Measurements from ENCODE around the gene TAF4.

TAF4 gene

DNA sequence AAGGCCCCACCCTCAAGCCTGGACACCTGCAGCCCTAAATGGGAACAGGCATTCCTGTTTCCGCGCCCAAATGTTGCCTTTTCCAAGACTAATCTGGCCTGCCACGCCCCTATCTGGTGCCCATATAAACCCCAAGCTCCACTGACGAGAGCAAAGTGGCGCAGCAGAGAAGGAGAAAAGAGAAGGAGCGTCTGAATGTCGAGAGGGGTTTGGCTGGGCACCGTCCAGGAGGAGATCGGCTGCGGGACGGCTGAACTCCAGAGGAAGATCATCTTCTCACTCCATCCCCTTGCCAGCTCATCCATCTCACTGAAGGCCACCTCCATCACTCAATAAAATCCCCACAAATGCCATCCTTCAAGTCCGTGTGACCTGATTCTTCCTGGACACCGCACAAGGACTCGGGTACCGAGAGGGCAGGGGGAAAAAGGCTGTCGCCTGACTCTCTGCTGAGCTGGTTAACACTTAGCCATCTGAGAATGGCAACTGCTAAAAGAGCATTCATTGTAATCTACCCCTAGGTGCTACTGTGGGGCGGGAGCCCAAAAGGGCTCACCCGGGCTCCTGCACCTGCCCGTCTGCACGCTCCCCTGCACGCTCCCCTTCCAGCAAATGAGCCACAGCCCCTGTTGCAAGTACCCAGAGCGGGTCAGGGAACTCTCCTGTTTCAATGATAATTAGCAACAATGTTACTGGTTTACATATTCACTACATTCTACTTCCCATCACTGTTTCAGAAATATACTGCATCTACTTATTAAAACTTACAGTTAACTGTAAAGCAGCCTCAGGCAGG lies 23.5 kb downstream of the TAF4 start:
- no peak for DNase-seq

DNA sequence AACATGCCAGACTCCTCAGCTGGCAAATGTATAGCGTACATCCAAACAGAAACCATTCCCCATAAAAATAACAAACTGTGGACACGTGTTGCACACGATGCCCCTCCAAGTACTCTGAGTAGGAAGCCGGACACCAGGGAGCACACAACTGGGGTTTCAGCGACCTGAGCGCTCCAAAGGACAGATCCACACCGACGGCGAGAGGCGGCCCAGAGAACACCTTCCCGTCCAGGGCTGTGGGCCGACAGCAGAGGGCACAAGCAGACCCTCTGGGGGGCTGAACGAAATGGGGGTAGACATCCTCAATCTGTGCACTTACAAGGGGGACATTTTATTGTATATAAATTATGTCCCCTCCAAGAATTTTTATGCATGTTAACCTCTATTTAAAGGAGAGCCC lies 24.7 kb downstream of the TAF4 start:
- no peak for DNase-seq

DNA sequence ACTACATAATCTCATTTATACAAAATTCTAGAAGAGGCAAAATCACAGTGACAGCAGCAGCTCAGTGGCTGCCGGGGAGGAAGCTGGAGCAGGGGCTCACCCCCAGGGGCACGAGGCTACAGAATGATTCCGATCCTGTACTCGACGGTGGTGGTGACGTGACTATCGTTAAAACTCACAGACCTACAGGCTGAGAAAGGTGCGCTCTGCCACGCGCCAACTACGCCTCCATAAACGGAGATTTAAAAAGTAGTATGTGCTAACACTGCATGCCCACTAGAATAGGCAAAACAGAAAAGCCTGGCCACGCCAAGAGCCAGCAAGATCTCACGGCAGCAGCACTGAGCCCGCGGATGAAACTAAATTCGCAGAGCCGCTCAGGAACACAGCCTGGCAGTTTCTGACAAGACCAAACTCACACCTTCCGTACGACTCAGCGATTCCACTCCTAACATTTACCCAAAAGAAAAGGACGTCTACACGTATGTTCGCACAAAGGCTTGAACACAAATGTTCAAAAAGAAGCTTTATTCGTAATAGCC lies 25.2 kb downstream of the TAF4 start:
- DNase-seq, result no peak

DNA sequence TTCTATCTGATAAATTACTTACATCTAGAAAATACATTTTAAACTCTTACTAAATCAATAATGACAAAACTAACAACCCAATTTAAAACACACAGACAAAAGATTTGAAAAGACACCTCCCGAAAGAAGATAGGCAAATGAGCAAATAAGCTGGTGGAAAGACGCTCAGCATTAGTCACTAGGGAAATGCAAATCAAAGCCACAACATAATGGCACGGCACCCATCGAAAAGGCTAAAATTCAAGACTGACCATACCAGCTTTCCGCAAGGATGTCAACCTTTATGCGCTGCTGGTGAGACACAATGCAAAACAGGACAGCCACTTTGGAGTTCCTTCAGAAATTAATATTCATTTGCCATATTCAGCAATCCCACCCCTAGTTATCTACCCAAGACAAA lies 25.9 kb downstream of the TAF4 start:
- no peak for DNase-seq

DNA sequence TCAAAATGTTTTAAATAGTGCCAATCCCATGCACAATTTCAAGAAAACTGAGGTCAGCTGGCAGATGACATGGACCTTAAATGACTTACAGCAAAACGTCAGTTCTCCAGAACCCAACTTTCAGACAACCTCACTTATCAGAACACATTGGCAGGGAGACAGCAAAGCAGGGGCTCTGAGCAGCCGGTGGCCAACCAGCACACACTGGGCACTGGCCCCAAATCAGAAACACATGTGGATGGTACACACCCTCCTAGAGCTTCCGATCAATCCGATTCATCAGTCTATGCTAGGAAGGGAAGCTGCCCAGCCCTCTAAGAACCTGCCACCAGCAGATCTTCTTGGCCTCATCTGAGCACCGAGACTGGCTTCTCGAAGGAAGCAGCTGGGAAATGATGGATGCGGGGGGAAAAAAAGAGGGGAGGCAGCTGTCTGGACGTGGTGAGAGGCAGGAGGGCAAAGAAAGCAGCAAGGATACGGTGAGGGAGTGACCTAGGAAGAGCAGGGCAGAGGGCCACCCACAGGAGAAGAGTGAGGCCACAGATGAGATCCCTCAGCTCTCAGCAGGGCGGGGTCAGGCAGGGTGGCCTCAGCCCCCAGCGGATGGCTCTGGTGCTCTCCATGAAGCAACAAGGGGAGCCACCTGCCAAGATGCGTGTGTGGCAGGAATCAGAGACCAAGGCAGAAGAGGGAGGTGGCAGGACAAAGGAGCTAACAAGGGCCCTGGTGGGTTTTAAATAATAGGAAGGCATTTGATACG lies 32.9 kb downstream of the TAF4 start:
- DNase-seq, result no peak

DNA sequence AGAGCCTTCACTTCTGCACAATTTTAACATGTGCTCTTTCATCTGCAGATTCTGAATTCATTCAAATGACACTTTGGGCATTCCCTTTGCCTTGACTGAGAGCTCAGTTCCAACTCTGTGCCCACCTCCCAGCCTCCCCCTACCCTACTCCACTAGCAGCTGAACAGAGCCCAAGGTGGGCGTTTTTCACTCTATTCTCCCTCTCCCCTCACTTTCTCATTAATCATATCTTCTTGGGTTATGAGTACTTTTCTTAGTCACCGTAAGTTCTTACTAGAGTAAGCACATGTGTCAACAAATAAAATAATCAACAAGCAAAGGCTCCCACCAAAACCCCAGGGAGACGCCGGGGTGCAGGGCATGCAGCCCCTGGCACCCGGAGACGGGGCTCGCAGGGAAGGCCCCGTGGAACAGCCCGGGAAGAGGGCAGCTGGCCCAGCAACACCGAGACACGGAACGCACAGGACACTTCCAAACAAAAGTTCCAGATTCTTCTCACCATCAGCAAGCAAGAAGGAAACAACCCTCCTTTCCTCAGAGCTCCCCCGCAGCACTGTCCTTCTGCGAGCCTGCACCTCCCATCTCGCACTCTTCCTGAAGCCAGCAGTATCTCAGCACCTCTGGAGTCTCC lies 34.1 kb downstream of the TAF4 start:
- no peak for DNase-seq

DNA sequence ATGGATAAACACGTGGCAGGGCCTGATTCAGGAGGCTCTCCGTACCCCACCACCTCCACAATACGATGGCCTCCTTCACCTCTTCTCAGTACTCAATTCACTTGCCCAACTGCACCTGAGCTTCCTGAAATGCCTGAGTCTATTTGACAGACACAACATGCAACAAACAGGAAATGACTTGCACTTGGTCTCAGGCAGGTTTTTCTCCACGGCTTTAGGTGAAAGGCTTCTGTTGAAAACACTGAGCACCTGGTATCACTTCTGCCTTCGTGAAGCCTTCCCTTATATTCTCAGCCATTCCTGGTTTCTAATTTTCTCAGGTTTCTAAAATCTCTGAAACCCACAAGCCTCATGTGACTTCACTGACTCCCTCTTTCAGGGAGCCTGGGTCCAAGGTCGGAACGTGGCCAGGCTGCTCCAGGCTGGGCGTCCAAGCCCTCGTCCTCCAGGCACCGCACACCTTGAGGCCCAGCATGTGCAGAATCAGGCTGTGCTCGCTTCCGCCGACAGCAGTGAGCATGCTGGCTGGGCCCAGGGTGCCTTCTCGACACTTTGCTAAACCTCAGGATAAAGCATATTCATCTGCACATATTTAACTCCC lies 34.7 kb downstream of the TAF4 start:
- no peak for DNase-seq

DNA sequence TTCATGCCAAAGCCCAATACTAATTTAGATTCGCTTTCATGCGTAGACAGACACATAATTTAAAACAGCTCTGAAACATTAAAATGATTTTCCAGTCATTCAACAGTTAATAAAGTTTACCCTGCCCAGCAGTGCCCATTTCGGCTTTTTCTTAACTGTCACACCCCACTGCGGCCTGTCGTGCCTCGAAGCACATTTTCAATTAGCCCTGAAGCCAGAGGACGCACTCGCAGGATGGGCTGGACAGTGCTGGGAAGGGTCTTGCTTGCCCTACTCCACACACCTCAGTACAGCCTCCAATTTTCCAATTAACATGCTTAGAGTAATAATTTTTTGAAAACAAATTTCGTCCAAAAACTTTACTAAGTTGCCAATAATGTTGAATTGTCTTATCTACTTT lies 35.3 kb downstream of the TAF4 start:
- no peak for DNase-seq

DNA sequence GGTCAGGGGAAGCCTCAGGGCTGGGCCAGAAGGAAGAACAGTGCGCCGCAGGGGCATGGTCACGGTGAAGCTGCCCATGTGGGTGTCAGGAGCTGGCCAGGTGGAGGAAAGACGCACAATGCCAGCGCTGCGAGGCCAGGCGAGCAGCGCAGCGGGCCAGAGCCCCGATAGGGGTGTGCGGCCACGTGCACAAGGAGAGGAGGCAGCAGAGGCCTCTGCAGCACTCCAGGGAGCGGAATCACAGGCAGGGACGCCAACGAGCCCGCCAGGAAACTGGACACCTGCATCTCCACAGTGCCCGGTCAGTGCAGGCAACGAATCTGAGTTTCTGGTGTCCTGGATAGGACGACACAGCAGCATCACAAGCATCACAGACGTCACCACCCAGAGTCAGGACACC lies 35.7 kb downstream of the TAF4 start:
- DNase-seq, result no peak

DNA sequence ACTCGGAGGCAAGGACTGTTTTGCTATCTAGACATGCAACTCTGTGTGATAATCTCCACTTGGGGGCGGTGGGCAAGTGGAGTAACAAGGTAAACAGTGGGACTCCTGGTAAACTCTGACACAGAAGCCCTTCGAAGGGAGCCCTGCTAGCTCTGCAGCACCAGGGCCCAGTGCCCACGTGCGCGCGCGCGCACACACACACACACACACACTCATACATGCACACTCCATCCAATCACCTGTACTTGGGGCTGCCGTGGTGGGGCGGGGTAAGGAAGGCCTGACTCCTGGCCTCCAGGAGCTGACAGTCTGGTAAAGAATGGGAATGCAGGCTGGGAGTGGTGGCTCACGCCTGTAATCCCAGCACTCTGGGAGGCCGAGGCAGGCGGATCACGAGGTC lies 36.4 kb downstream of the TAF4 start:
- no peak for DNase-seq

DNA sequence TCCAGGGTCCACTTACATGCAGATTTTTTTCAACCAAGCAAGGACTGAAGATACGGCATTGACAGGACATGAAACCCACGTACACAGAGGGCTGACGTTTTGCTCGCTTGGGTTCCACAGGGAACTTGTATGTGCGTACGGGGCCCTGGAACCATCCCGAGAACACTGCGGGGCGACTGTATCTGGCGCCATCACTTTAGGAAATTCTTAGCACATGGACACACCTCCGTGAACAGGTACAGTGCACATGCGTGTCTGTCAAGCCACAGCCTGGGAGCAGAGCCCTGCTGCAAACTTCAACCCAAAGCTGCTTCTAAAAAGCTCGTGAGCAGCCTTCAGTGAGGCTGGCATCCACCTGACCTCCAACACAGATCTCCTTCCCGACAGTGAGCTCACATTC lies 37.3 kb downstream of the TAF4 start:
- no peak for DNase-seq

DNA sequence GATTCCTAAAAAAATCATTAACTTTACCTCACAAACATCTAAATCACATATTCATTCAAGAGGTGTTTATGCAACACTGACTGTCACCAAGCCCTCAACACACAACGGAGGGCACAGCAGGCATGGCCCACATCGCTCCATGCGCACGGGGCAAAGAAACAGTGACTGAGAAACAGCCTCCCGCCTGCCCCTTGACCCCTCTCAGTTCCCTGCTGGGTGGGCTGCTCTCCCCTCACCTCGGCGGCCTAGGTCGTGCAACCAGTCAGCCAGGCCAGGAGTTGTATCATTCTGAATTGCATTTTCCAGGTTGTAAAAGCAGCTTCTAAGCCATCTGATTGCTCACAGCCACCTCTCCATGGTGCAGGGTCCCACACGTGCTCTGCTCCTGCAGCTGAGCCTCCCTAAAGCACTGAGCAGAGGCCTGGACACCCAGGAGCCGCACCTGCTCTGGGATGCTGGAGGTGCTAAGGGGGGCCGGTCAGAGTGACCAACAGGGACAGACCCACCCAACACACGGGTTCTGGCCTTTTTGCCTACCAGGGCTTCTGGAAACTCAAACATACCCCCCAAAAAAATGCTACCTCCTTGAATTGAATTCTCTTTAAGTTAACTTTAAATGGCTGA lies 37.9 kb downstream of the TAF4 start:
- no peak for DNase-seq

DNA sequence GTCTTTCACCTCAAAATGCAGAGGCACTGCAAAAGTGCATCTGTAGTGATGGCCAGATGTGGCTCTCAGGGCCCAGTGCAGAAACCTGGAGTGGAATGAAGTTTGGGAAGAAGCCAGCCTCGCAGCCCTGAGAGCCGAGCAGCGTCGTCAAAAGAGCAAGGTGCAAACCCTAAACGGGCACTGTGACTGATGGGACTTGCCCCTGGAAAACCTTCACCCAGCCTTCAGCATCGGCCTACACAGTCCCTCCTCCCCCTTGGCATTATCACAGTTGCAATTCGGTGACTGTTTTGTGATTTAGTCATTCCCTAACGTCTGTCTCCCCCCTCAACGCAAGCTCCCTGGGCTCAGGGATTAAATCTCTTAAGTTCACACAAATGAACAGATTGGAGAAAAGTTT lies 38.6 kb downstream of the TAF4 start:
- no peak for DNase-seq

DNA sequence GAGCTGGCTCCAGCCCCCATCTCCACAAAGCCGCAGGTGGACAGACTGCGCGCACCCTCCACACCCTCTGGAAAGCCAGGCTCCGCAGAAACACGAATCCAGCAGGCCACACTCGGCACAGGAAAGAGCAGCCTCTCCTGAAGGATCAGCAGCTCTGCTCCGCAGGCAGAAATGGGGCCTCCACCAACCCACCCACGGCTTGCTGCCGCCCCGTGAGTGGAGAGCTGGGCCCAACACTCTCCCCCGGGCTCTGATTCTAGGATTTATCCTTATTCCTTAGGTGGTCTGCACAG lies 39.2 kb downstream of the TAF4 start:
- no peak for DNase-seq

DNA sequence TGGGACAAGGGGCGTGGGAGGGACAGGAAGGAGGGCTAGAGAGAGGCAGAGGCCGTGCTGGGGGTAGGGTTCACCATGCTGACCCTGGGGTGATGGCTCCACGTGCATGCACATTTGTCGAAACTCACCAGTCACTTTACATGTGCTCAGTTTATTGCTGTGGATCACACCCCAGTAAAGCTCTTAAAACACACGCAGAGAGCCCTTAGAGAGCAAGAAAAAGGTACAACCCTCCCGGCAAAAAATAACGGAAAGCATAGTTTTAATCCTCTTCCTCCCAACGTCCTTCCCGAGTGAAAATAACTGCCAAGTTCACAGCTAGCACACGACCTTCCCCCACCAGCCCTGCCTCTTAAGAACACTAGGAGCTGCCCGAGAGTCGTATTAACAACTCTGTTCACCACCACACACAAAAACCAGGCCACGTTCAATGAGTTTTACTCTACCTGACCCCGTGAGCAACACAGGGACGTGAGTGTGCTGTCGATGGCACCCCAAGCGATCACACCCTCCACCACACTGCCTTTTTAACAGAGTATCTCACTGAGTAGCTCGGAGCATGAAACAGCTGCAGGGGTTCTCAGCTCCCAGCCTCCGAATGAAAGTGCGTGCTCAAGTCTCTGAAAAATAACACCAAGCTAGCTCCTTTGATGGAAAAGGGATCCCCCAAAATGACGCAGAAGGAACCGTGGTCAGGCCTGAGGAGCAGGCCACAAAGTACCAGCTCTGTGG lies 39.7 kb downstream of the TAF4 start:
- no peak for DNase-seq

DNA sequence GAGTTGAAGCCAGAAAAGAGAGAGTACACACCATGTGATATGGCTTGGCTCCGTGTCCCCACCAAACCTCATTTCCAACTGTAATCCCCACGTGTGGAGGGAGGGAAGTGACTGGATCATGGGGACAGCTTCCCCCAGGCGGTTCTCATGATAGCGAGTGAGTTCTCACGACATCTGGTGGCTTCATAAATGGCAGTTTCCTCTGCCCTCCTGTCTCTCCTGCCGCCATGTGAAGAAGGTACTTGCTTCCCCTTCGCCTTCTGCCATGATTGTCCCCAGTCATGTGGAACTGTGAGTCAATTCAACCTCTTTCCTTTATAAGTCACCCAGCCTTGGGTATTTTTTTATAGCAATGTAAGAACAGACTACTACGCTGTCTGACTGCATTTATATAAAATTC lies 40.3 kb downstream of the TAF4 start:
- no peak for DNase-seq

DNA sequence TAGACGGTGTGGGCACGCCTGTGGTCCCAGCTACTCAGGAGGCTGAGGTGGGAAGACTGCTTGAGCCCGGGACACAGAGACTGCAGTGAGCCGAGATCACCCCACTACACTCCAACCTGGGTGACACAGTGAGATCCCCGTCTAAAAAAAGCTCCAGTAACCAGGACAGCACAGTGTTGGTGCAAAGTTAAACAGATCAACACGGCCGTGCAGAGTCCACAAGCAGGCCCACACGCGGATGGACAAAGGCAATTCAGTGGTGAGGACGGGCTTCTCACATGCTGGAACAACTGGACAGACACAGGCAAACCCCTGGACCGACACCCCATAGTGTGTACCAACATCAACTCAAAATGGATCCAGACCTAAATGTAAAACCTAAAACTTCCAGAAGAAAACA lies 41.7 kb downstream of the TAF4 start:
- no peak for DNase-seq

DNA sequence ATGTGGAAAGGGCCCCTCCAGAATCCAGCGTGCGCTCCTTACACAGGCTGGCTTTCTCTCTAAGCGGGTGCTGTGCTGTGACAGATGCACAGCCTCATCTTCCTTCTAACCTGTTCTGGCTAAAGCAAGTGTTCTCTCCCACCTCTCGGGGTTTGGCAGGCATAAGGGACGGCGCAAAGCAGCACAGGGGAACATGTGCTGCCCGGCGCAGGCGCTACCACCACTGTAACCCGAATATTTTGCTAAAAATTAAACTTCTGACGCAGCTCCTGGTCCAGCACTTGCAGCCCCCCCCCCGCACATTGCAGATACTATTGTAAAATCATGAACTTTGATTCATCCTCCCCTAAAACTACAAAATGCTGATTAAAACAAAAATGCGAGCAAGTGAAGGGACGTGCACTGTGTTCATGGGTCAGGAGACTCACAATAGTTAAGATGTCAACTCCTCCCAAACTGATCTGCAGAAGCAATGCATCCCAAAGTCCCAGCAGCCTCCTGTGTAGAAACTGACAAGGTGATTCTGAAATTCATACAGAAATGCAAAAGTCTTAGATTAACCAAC lies 43.0 kb downstream of the TAF4 start:
- DNase-seq, result no peak

DNA sequence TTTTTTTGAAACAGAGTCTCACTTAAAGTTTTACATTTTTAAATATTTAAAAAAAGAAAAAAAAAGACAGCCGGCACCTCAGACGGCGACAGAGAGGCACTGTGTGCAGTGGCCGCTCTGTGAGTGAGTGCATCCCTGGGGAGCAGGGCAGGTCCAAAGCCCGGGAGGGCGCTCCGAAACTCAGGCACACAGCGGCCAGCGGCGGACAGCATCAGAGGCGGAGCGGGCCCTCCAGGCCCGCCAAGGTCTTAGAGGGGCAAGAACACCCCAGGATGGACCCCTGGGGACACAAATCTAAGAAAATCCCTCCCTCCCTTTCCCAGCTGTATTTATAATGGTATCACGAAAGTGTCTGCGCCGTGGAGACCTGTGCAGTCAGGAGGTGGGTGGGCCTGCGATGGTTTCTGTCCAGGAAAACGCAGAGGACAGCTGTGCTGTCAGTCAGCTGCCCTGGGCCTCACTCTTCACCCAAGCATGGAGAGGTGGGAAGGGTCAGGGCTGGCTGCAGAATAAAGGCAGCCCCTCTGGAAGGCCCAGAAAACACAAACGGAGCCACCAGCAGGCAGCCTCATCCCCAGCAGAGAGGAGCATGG lies 43.8 kb downstream of the TAF4 start:
- DNase-seq, result no peak

DNA sequence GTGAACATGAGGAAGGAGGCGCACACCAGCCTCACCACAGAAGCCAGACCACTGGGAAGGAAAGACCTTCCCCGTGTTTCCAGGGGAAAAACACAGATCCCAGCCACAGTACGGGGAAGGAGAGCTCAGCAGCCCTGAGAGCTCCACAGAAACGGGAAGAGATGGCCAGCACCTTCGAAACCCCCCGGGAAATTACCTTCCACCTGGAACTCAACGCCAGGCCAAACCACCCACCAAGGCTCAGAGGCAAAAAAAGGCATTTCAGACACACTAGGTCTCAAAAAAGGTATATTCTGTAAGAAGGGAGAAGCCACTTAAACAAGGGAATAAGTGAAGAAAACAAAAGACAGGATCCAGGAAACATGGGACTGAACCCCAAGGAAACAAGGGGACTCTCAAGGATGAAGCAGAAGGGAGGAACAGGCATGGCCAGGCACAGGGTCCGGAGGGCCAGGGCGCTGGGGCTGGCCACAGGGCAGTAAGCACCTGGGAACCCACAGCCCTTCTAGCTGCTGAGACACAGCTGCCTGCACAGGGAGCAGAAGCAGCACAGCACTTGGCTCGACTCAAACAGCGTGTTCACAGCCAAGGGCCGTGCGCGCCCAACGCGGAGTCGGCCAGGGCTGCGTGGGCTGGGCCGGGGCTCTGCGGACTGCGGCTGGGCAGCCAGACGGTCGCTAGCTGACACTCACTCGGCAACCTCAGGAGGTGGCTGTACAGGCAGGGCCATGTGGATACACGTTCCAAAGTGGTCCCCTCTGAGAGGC lies 44.6 kb downstream of the TAF4 start:
- DNase-seq, result no peak
